GM19455 (cell line): ENCODE data around the gene E2F1.
"Not testable (repeated sequence)": the region's sequence is repeated elsewhere in the genome, so short reads cannot be mapped to it uniquely, and the experiment has no call there.

Experiments used
- ATAC-seq: cut with Tn5 transposase; IDR thresholded peaks from one replicate; pipeline ENCODE4 v1.9.1; 2021; ENCODE audit not compliant: unreplicated experiment

Gene E2F1

GRCh38 chr20:33658929-33659328 is 27.3 kb downstream of the E2F1 start:
- no peak for ATAC-seq

GRCh38 chr20:33658510-33658909 is 27.7 kb downstream of the E2F1 start:
- ATAC-seq, result no peak

DNA sequence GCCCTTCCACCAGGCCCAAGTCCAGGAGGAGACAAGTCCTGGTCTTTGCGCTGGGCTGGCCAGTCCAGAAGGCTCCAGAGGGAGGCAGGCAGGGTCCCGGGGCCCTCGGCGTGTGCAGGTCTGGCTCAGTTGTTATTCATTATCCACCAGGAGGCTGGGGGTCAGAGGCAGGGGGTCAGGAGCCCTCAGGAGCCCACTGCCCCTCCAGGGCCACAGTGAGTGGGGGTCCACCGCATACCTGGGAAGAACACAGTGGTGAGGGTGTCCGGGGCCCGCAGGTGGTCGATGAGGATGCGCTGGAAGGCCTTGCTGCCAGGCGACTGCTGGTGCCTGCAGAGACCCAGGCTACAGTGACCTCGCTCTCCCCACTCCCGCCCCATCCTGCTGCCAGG is 28.5 kb downstream of the E2F1 start:
- ATAC-seq, result no peak

DNA sequence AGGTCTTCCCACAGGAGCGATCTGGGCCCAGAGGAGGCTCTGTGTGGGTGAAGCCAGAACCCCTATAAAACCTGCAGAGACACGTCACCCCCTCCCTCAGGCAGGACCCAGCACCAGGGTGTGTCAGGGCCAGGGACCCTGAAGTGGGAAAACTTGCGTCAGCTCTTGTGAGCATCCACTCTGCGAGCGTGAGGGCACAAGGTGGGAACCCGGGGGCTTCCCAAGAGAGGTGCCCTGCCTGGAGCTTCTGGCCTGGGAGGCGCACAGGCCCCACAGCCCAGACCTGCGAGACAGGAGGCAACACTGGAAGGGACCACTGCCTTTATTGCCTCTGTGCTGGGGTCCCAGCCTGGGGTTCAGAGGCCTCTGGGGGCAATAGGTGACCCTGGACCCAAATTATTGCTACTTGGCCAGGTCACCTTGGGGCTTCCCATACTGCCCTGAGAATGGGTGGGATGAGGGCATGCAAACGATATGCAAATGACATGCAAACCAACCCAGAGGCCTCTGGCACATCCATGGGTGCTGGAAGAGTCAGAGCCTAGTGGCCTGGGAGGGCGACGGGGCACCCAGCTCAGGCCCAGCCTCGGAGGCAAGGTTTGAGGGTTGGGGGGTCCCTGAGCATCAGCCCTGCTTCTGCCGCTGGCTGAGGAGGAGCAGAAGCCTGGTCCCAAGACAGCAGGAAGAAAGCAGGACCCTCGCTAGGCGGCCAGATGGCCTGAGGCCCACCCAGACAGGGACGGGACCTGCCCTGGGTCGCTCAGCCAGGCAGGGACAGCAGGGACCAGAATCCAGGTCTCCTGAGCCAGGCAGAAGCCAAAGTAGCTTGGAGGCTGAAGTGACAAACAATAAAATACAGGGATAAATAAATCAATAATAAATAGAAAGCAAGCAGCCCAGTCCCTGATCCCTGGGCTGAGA is 29.1 kb downstream of the E2F1 start:
- no peak for ATAC-seq

DNA sequence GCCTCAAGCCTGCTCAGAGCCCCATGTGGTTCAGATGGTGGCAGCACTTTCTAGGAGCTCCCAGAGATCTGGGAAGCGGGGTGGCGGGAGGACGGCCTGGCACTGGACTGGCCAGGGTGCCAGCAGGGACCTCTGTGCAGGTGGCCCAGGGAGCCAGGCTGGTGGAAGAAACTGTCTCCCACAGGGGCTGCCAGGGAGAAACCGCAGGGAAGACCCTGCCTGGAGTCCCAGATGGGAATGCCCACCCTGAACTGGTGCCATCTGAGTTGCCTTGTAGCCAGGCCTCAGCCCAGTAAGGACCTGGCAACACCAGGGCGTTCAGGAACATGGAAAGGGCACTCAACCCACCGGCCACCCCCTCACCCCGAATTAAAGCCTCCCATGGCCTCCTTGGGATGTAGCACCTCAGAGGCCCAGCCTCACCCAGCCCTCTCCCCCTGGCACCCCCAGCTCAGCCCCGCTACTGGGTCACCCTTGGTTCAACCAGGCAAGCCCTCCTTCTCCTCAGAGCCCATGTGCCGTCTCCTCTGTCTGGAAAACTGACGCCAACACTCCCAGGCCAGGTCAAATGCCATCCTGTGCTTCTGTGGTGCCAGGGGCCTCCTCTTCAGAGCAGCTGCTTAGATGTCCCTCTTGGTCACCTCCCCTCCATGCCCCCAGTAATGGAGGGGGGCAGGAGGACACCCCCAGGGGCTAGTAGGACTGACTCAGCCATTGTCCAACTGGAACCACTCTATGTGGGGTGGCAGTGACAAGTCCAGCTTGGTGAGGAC is 30.0 kb downstream of the E2F1 start:
- ATAC-seq, result no peak

DNA sequence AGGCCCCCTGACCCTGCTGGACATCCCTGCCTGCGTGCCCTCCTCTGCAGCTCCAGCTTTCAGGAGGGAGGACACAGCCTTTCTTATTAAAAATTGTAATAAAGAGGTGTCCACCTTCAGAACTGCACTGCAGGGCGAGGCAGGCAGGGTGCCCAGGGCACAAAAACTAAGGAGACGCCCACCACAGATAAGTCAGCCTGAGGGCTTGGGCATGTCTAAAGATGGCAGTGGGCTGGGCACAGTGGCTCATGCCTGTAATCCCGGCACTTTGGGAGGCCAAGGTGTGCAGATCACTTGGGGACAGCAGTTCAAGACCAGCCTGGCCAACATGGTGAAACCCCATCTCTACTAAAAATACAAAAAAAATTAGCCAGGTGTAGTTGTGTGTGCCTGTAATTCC is 31.0 kb downstream of the E2F1 start:
- ATAC-seq, result no peak

DNA sequence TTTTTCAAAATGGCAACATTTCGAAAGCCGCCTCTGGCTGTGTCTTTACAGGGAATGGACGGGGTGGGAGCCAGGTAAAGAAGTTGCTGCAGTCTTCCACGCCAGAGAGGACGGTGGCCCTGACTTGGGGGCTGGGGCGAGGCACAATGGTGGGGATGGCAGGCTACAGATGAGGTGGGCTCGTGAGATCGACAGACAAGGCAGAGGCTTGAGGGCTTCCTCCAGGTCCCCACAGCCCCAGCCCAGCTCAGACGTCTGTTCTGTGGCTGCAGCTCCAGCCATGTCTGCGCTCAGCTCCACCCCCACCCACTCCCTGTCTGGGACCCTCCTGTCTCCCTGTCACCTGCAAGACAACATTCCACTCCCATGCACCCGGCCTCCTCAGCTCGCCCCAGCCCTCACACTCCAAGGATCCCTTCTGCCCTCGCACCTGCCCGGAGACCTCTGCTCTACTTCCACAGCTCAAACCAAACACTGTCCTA is 31.5 kb downstream of the E2F1 start:
- no peak for ATAC-seq

- ATAC-seq, result no peak
These were observed 32.1 kb downstream of the E2F1 start for GRCh38 chr20:33653900-33654596.

- no peak for ATAC-seq
These were observed 32.8 kb downstream of the E2F1 start for GRCh38 chr20:33653218-33653899.

- ATAC-seq, result no peak
These were observed 34.6 kb downstream of the E2F1 start for GRCh38 chr20:33651562-33652048.

DNA sequence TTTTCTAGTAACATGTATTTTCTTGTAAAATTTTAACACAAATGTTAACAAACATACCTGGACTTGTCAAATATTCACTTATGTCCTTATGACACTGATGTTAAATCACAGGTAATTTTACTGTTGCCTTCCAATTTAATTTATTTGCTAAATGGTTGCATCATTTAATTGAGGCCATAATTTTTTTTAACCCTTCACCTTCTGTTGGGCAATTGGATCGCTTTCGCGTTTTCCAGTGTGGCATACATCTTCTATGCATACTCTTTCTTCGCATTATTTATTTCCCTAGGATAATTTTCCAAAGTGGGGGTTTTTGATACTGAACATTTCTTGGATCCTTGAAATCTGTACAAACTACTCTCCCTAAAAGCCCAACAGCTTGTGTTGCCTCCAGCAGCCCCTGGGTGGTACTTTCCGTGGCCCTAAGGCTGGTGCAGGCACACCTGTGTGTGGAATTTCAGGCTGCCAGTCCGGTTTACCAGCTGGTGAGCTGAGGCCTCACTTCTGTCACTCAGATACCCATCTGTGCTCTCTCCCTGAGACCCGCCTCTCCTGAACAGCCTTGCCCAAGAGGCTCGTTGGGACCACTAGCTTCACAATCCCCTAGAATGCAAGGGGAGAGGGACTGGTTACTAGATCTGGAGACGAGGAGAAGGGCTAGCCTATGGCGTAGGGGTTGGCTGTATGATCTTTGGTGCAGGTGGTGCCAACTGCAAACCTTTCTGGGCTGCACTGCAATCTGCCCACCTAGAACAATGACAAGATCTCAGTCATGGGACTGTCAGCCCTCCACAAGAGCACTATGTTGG is 35.2 kb downstream of the E2F1 start:
- ATAC-seq, result no peak

DNA sequence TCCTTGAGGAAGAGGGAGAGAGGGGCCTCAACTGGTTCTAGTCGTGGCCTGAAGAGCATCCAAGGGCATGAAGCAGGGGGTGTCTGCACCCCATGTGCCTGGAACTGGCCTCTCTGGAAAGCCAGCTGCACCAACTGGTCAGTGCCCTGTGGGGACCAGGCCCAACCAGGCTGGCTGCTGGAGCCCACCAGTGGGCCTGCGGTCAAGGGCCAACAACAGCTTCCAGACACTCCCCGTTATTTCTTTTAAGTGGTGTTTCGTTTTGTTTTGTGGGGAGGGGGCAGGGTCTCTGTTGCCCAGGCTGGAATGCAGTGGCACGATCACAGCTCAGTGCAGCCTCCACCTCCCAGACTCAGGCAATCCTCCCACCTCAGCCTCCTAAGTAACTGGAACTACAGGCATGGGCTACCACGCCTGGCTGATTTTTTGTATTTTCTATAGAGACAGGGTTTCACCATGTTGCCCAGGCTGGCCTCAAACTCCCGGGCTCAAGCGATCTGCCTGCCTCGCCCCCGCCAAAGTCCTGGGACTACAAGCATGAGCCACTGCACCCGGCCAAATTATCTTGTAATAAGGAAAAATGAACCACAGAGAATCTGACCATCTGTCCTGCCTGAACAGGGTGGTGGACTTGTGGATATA is 36.0 kb downstream of the E2F1 start:
- ATAC-seq, result no peak

DNA sequence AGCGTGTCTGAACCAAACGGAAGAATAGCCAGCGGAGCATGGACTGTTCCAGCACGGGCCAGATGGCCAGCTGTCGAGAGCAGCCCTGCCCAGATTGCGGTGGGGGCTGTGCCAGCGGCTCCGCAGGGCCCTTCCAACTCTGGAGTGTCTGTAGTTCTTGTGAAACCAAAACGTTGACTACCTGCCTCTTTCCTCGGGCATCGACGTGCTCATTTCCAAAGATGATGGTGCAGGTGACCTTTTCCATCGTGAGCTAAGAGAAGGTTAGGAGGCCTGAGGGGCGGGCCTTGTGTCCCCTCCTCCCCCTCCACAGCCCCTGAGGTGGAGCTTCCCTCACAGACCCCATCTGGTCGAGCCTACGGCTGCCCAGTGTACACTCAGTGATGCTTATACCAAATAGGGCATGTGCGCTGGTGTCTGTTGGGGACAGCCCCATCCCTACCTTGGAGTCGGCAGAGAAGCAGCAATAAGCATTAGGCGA is 36.9 kb downstream of the E2F1 start:
- no peak for ATAC-seq

GRCh38 chr20:33648396-33649004 is 37.7 kb downstream of the E2F1 start:
- ATAC-seq, result no peak

DNA sequence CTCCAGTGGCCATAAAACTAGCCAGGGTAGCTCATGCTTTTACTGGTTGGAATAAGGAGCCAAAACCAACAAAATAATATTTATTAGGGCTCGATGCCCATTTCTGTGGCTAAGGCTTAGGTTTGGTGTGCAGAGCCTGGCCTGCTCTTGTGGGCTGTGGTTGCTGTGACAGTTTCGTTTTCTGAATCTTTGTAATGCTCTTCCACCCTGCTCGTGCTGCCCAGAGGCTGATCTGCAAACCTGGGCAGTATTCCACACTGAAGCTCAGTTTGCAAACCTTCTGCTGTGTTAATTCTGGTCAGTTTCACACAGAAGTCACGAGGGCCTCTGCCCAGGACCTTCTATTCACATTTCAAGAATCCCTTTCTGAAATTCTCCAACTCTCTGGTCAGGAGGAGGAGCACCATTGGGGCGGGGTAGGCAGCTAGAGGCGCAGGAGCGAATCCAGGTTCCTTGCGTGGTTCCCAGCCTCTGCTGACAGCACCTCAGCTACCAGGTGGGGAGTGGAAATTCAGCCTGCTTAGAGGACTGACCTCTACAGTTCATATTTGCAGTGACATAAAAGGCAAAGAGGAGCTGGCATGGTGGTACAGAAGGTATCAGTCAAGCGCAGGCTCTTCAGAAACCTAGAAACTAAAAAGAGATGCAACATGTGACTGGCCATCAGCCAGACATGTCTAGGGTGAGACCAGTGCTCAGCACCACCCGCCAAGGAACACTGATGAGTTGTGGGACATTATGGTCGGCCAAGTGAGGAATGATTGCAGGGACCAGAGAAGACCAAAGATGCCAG is 38.4 kb downstream of the E2F1 start:
- no peak for ATAC-seq

- not testable (repeated sequence) for ATAC-seq
These were observed 39.1 kb downstream of the E2F1 start for GRCh38 chr20:33646959-33647602.

DNA sequence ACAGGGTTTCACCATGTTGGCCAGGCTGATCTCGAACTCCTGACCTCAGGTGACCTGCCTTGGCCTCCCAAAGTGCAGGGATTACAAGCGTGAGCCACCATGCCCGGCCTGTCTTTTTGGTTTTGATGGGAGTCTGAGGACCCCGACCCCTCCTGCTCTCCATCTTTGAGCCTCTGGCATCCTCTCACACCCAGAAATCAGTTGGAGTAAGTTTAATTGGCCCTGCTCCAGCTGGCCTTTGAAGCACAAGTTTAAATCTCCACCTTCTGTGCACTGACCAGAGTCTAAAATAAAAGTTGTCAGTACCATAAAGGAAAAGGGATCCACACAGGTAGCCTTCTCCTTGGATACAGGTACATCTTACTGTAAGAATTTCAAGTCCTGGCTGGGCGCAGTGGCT is 40.0 kb downstream of the E2F1 start:
- ATAC-seq, result no peak
